ENCODE results near the gene PIBF1. TPM values are rescaled to one million over a fixed set of nuclear protein-coding genes. Genes with fewer than 3 reads are reported as not detected.

PIBF1 gene
- total RNA-seq, 1 experiment from 2014 or later: 4.8 TPM

- Histone ChIP-seq H3K27ac (ENCODE audit: low read length) (no peak overlapping the region), H3K79me2 (ENCODE audit: low read length) (no peaks in the 10 kb centered on the region), H3K27me3 (ENCODE audit: low read length) (no peaks in the 10 kb centered on the region), H3K36me3 (ENCODE audit: low read depth, low read length) (no peaks in the 10 kb centered on the region), H4K20me1 (ENCODE audit: low read length) (no peaks in the 10 kb centered on the region), H2AFZ (ENCODE audit: low read length) (no peak overlapping the region), H3K4me2 (ENCODE audit: low read length) (no peak overlapping the region), H3K4me3 (ENCODE audit: low read length) (no peak overlapping the region), H3K9me2 (replicated peaks; ENCODE audit: low read length) (no peaks in the 10 kb centered on the region), H3F3A (ENCODE audit: low read length, unreplicated experiment) (no peaks in the 10 kb centered on the region), H3K9ac (ENCODE audit: low read length) (no peak overlapping the region), H3K4me1 (ENCODE audit: insufficient read depth, low read length) (peaks cover 5% of the 10 kb centered on the region; the same call in 1 of the 2 replicates), H3K9me3 (ENCODE audit: low read length) (no peaks in the 10 kb centered on the region)
- no peak for TF ChIP-seq EZH2phosphoT487 (IDR thresholded peaks at IDR 0.05; ENCODE audit: borderline replicate concordance, low read length)
- no peak for TF ChIP-seq EZH2 (IDR thresholded peaks at IDR 0.05; ENCODE audit: low read length, unreplicated experiment)
- TF ChIP-seq CTCF (conservative IDR thresholded peaks at IDR 0.05; ENCODE audit: low read depth, low read length): no peak
- DNase-seq: no peak
- no TSS peak for BruUV-seq (replicated peaks)
- intact Hi-C loops (cut with micrococcal nuclease): no loop called here
- ATAC-seq: no peak
- POLR2A ChIA-PET (ENCODE audit: unreplicated experiment): no interaction called here
- CTCF ChIA-PET: no interaction called here
Measured at GRCh38 chr13:72983085-72983768, 201.3 kb downstream of the PIBF1 start.

DNA sequence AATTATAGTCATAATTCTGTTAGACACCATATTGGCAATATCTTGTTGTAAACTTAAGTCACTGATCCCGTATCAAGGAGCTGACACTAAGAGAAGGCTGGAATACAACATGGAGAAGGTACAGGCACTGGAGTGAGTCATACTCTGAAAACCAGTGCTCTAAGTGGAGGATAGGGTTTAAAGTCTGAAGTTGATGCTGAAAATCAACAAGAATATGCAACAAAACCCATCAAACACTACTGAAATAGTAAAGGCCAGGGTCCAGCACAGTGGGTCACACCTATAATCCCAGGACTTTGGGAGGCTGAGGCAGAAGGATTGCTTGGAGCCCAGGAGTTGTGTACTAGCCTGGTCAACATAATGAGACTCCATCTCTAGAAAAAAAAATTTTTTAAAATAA is 203.7 kb downstream of the PIBF1 start:
- no peaks in the 10 kb centered on the region for H3F3A ChIP-seq (ENCODE audit: low read length, unreplicated experiment)
- no peak overlapping the region for H3K9ac ChIP-seq (ENCODE audit: low read length)
- no peaks in the 10 kb centered on the region for H3K79me2 ChIP-seq (ENCODE audit: low read length)
- H3K9me2 ChIP-seq (replicated peaks; ENCODE audit: low read length): no peaks in the 10 kb centered on the region
- ATAC-seq: no peak
- H3K4me2 ChIP-seq (ENCODE audit: low read length): no peak overlapping the region
- CTCF ChIA-PET: no interaction called here
- no peaks in the 10 kb centered on the region for H3K36me3 ChIP-seq (ENCODE audit: low read depth, low read length)
- no peaks in the 10 kb centered on the region for H3K27me3 ChIP-seq (ENCODE audit: low read length)
- intact Hi-C loops (cut with micrococcal nuclease): no loop called here
- TF ChIP-seq CTCF (conservative IDR thresholded peaks at IDR 0.05; ENCODE audit: low read depth, low read length) (no peak), EZH2phosphoT487 (IDR thresholded peaks at IDR 0.05; ENCODE audit: borderline replicate concordance, low read length) (no peak), EZH2 (IDR thresholded peaks at IDR 0.05; ENCODE audit: low read length, unreplicated experiment) (no peak)
- POLR2A ChIA-PET (ENCODE audit: unreplicated experiment): no interaction called here
- H3K9me3 ChIP-seq (ENCODE audit: low read length): no peaks in the 10 kb centered on the region
- H2AFZ ChIP-seq (ENCODE audit: low read length): no peak overlapping the region
- H3K4me1 ChIP-seq (ENCODE audit: insufficient read depth, low read length): peaks cover 5% of the 10 kb centered on the region; the same call in 1 of the 2 replicates
- no peak overlapping the region for H3K27ac ChIP-seq (ENCODE audit: low read length)
- H3K4me3 ChIP-seq (ENCODE audit: low read length): no peak overlapping the region
- no peaks in the 10 kb centered on the region for H4K20me1 ChIP-seq (ENCODE audit: low read length)
- no peak for DNase-seq
- no TSS peak for BruUV-seq (replicated peaks)

DNA sequence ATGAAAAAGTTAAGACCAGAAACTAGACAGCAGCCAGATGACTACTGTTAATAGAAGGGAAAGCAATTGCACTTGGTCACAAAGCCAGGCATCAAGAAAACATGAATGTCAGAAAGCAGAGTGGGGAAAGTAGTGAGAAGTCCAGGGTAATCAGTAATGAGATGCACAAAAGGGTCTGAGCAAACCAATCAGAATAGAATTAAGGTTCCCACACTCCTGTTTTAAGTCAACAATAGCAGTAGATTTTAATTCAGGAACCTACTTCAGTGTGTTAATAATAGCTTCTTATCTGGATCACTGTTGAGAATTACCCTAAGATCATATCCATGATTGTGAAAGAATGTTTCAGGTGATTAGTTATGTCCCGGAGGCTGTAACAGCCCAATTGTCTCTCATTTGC is 204.3 kb downstream of the PIBF1 start:
- DNase-seq (no peak), ATAC-seq (no peak)
- H3K27me3 ChIP-seq (ENCODE audit: low read length): no peaks in the 10 kb centered on the region
- no peaks in the 10 kb centered on the region for H3K79me2 ChIP-seq (ENCODE audit: low read length)
- H3K27ac ChIP-seq (ENCODE audit: low read length): no peak overlapping the region
- CTCF ChIA-PET: no interaction called here
- H3F3A ChIP-seq (ENCODE audit: low read length, unreplicated experiment): no peaks in the 10 kb centered on the region
- H4K20me1 ChIP-seq (ENCODE audit: low read length): no peaks in the 10 kb centered on the region
- no TSS peak for BruUV-seq (replicated peaks)
- POLR2A ChIA-PET (ENCODE audit: unreplicated experiment): interaction anchor here (0.6 kb wide), 1 partner anchor 55 kb away, joined by 3 read pairs; no protein-coding TSS in a partner anchor
- H3K9me2 ChIP-seq (replicated peaks; ENCODE audit: low read length): no peaks in the 10 kb centered on the region
- H3K9me3 ChIP-seq (ENCODE audit: low read length): no peaks in the 10 kb centered on the region
- H3K9ac ChIP-seq (ENCODE audit: low read length): no peak overlapping the region
- no peaks in the 10 kb centered on the region for H3K36me3 ChIP-seq (ENCODE audit: low read depth, low read length)
- H3K4me3 ChIP-seq (ENCODE audit: low read length): no peak overlapping the region
- H2AFZ ChIP-seq (ENCODE audit: low read length): no peak overlapping the region
- peaks cover 5% of the 10 kb centered on the region; the same call in 1 of the 2 replicates for H3K4me1 ChIP-seq (ENCODE audit: insufficient read depth, low read length)
- no peak overlapping the region for H3K4me2 ChIP-seq (ENCODE audit: low read length)
- TF ChIP-seq EZH2phosphoT487 (IDR thresholded peaks at IDR 0.05; ENCODE audit: borderline replicate concordance, low read length) (no peak), EZH2 (IDR thresholded peaks at IDR 0.05; ENCODE audit: low read length, unreplicated experiment) (no peak), CTCF (conservative IDR thresholded peaks at IDR 0.05; ENCODE audit: low read depth, low read length) (no peak)
- intact Hi-C loops (cut with micrococcal nuclease): no loop called here

All from PC-3 (cell line).